ENCODE measurements around the gene MDP1.

The MDP1 gene

GRCh38 chr14:24172871-24173281, 43.0 kb downstream of the MDP1 start:
- H3K4me1 ChIP-seq (ENCODE audit: insufficient read depth, low read length, poor library complexity, severe bottlenecking) = no peaks in the 10 kb centered on the region
- H3F3A ChIP-seq (ENCODE audit: low read depth) = no peaks in the 10 kb centered on the region
- H4K20me1 ChIP-seq (ENCODE audit: insufficient read depth, low read length, poor library complexity, severe bottlenecking) = no peaks in the 10 kb centered on the region
- no peak overlapping the region for H3K9ac ChIP-seq (ENCODE audit: low read depth, low read length, poor library complexity, severe bottlenecking)
- no peaks in the 10 kb centered on the region for H3K79me2 ChIP-seq (ENCODE audit: insufficient read depth, low read length)
- H3K9me2 ChIP-seq (replicated peaks; ENCODE audit: low read depth, low read length) = no peaks in the 10 kb centered on the region
- H3K4me2 ChIP-seq (ENCODE audit: low read depth, low read length, poor library complexity, severe bottlenecking) = no peak overlapping the region
- no peaks in the 10 kb centered on the region for H3K27me3 ChIP-seq (ENCODE audit: insufficient read depth, low read length, poor library complexity, severe bottlenecking)
- no peaks in the 10 kb centered on the region for H3K36me3 ChIP-seq (ENCODE audit: insufficient read depth, low read length)
- TF ChIP-seq CTCF (conservative IDR thresholded peaks at IDR 0.05; ENCODE audit: low read length) (no peak), EZH2phosphoT487 (IDR thresholded peaks at IDR 0.05; ENCODE audit: borderline replicate concordance) (no peak)
- H3K9me3 ChIP-seq (ENCODE audit: insufficient read depth, low read depth, low read length) = no peaks in the 10 kb centered on the region
- no peak overlapping the region for H2AFZ ChIP-seq (ENCODE audit: low read length)
- no peak overlapping the region for H3K4me3 ChIP-seq (ENCODE audit: low read length, poor library complexity, severe bottlenecking)

- Histone ChIP-seq H3F3A (ENCODE audit: low read depth) (no peaks in the 10 kb centered on the region), H3K9me3 (ENCODE audit: insufficient read depth, low read depth, low read length) (no peaks in the 10 kb centered on the region), H4K20me1 (ENCODE audit: insufficient read depth, low read length, poor library complexity, severe bottlenecking) (no peaks in the 10 kb centered on the region), H3K4me1 (ENCODE audit: insufficient read depth, low read length, poor library complexity, severe bottlenecking) (no peaks in the 10 kb centered on the region), H3K79me2 (ENCODE audit: insufficient read depth, low read length) (no peaks in the 10 kb centered on the region), H3K4me2 (ENCODE audit: low read depth, low read length, poor library complexity, severe bottlenecking) (no peak overlapping the region), H3K27me3 (ENCODE audit: insufficient read depth, low read length, poor library complexity, severe bottlenecking) (no peaks in the 10 kb centered on the region), H3K9ac (ENCODE audit: low read depth, low read length, poor library complexity, severe bottlenecking) (no peak overlapping the region), H3K9me2 (replicated peaks; ENCODE audit: low read depth, low read length) (no peaks in the 10 kb centered on the region), H3K4me3 (ENCODE audit: low read length, poor library complexity, severe bottlenecking) (no peak overlapping the region), H3K36me3 (ENCODE audit: insufficient read depth, low read length) (no peaks in the 10 kb centered on the region), H2AFZ (ENCODE audit: low read length) (no peak overlapping the region)
- TF ChIP-seq CTCF (conservative IDR thresholded peaks at IDR 0.05; ENCODE audit: low read length) = no peak
- TF ChIP-seq EZH2phosphoT487 (IDR thresholded peaks at IDR 0.05; ENCODE audit: borderline replicate concordance) = no peak
Measured at GRCh38 chr14:24172261-24172860, 43.5 kb downstream of the MDP1 start.

- Histone ChIP-seq H2AFZ (ENCODE audit: low read length) (no peak within 1 kb of the TSS), H3K9me2 (replicated peaks; ENCODE audit: low read depth, low read length) (no peaks in the 10 kb centered on the region), H3K9ac (ENCODE audit: low read depth, low read length, poor library complexity, severe bottlenecking) (no peak within 1 kb of the TSS), H3F3A (ENCODE audit: low read depth) (no peaks in the 10 kb centered on the region), H3K79me2 (ENCODE audit: insufficient read depth, low read length) (no peaks in the 10 kb centered on the region), H3K4me2 (ENCODE audit: low read depth, low read length, poor library complexity, severe bottlenecking) (no peak within 1 kb of the TSS), H3K4me1 (ENCODE audit: insufficient read depth, low read length, poor library complexity, severe bottlenecking) (no peaks in the 10 kb centered on the region), H3K36me3 (ENCODE audit: insufficient read depth, low read length) (no peaks in the 10 kb centered on the region), H3K9me3 (ENCODE audit: insufficient read depth, low read depth, low read length) (no peaks in the 10 kb centered on the region), H4K20me1 (ENCODE audit: insufficient read depth, low read length, poor library complexity, severe bottlenecking) (no peaks in the 10 kb centered on the region), H3K27me3 (ENCODE audit: insufficient read depth, low read length, poor library complexity, severe bottlenecking) (no peaks in the 10 kb centered on the region), H3K4me3 (ENCODE audit: low read length, poor library complexity, severe bottlenecking) (no peak within 1 kb of the TSS)
- TF ChIP-seq CTCF (conservative IDR thresholded peaks at IDR 0.05; ENCODE audit: low read length) (no peak), EZH2phosphoT487 (IDR thresholded peaks at IDR 0.05; ENCODE audit: borderline replicate concordance) (no peak)
Measured at GRCh38 chr14:24171422-24172260, 44.2 kb downstream of the MDP1 start, which contains the start of gene REC8. REC8 (plus strand) TSS chr14:24172080; CDS start chr14:24172553, 473 bp downstream.
